HepG2 (cell line): Measurements from ENCODE around the gene TRPV4. TPM values are rescaled to one million over a fixed set of nuclear protein-coding genes. Genes with fewer than 3 reads are reported as not detected.

Experiments
- BATF2 ChIP-seq: sonication (generic); formaldehyde crosslinking; IDR thresholded peaks from 2 replicates; pipeline ENCODE4 v1.8.0; 2022; ENCODE audit warnings: mild to moderate bottlenecking, missing genetic modification reagents, moderate library complexity
- CAMTA2 ChIP-seq: sonication (generic); formaldehyde crosslinking; IDR thresholded peaks from 2 replicates; pipeline ENCODE4 v1.4.0; 2020; ENCODE audit warnings: mild to moderate bottlenecking, missing genetic modification reagents, borderline replicate concordance
- CHD2 ChIP-seq: IDR thresholded peaks from 2 replicates; pipeline ENCODE4 v1.6.1; 2011; ENCODE audit warnings: low read depth, low read length, improper control_type of control experiment
- CREM ChIP-seq, 2 experiments: sonication (generic) in 1 of 2; formaldehyde crosslinking in 1 of 2; IDR thresholded peaks; 2 replicates each; pipeline versions ENCODE4 v1.4.0 to v1.6.1; 2016 to 2020; ENCODE audit warnings: antibody characterized with exemption in 1 of 2, mild to moderate bottlenecking in 1 of 2, missing genetic modification reagents in 1 of 2
- DNMT3B ChIP-seq: conservative IDR thresholded peaks from 2 replicates; pipeline ENCODE4 v1.6.1; 2016; ENCODE audit warnings: missing biosample characterization, control low read depth
- DR1 ChIP-seq: sonication (generic); formaldehyde crosslinking; IDR thresholded peaks from 2 replicates; pipeline ENCODE4 v1.8.0; 2021; ENCODE audit warnings: mild to moderate bottlenecking, missing genetic modification reagents, inconsistent platforms
- GZF1 ChIP-seq: sonication (generic); formaldehyde crosslinking; IDR thresholded peaks from 2 replicates; pipeline ENCODE4 v1.5.1; 2020; ENCODE audit warnings: mild to moderate bottlenecking, missing genetic modification reagents
- HDAC1 ChIP-seq: sonication (generic); formaldehyde crosslinking; IDR thresholded peaks from 2 replicates; pipeline ENCODE4 v1.5.1; 2020; ENCODE audit warnings: mild to moderate bottlenecking, missing genetic modification reagents
- HNRNPH1 ChIP-seq: fragments of 200-400 bp; formaldehyde crosslinking; optimal IDR thresholded peaks from 2 replicates; pipeline ENCODE3; 2017; ENCODE audit warnings: mild to moderate bottlenecking, low read depth, low read length
- KLF6 ChIP-seq: IDR thresholded peaks from 2 replicates; pipeline ENCODE4 v1.8.0; 2016; ENCODE audit warnings: missing biosample characterization, missing genetic modification reagents
- MIXL1 ChIP-seq: IDR thresholded peaks from 2 replicates; pipeline ENCODE4 v1.6.1; 2016
- NAIF1 ChIP-seq: sonication (generic); formaldehyde crosslinking; IDR thresholded peaks from 2 replicates; pipeline ENCODE4 v1.5.0; 2020; ENCODE audit warnings: mild to moderate bottlenecking, missing genetic modification reagents, borderline replicate concordance
- NFKB2 ChIP-seq: sonication (generic); formaldehyde crosslinking; IDR thresholded peaks from 2 replicates; pipeline ENCODE4 v1.4.0; 2020; ENCODE audit warnings: missing genetic modification reagents, borderline replicate concordance
- PTBP1 ChIP-seq: fragments of 200-400 bp; formaldehyde crosslinking; IDR thresholded peaks from 2 replicates; pipeline ENCODE4 v1.6.1; 2018; ENCODE audit warnings: low read length, low read depth; ENCODE audit not compliant: poor library complexity, severe bottlenecking
- RBM39 ChIP-seq: fragments of 200-400 bp; formaldehyde crosslinking; IDR thresholded peaks from one replicate; pipeline ENCODE4 v1.6.1; 2018; ENCODE audit warnings: antibody characterized with exemption, mild to moderate bottlenecking, low read depth, low read length; ENCODE audit not compliant: poor library complexity, severe bottlenecking
- SIX4 ChIP-seq: sonication (generic); formaldehyde crosslinking; IDR thresholded peaks from 2 replicates; pipeline ENCODE4 v1.4.0; 2020; ENCODE audit warnings: missing genetic modification reagents
- SOX6 ChIP-seq, 2 experiments: fragments of 450-650 bp in 1 of 2; sonication (generic) in 1 of 2; formaldehyde crosslinking in 1 of 2; IDR thresholded peaks; 2 replicates each; pipeline versions ENCODE4 v1.4.0 to v1.6.1; 2017 to 2020; ENCODE audit warnings: antibody characterized with exemption in 1 of 2, mild to moderate bottlenecking in 1 of 2, missing genetic modification reagents in 1 of 2
- TMF1 ChIP-seq: sonication (generic); formaldehyde crosslinking; IDR thresholded peaks from 2 replicates; pipeline ENCODE4 v1.8.1; 2022; ENCODE audit warnings: low read depth, missing genetic modification reagents
- ZC3H4 ChIP-seq: sonication (generic); formaldehyde crosslinking; IDR thresholded peaks from 2 replicates; pipeline ENCODE4 v1.4.0; 2020; ENCODE audit warnings: missing genetic modification reagents, borderline replicate concordance
- ZNF20 ChIP-seq: sonication (generic); formaldehyde crosslinking; IDR thresholded peaks from 2 replicates; pipeline ENCODE4 v1.4.0; 2020; ENCODE audit warnings: mild to moderate bottlenecking, moderate library complexity, missing genetic modification reagents
- ZNF256 ChIP-seq: sonication (generic); formaldehyde crosslinking; conservative IDR thresholded peaks from 2 replicates; pipeline ENCODE4 v1.4.0; 2020; ENCODE audit warnings: missing genetic modification reagents
- ZNF281 ChIP-seq: sonication (generic); formaldehyde crosslinking; IDR thresholded peaks from 2 replicates; pipeline ENCODE4 v1.4.0; 2020; ENCODE audit warnings: missing genetic modification reagents, borderline replicate concordance
- ZNF552 ChIP-seq: sonication (generic); formaldehyde crosslinking; IDR thresholded peaks from 2 replicates; pipeline ENCODE4 v1.9.0; 2022; ENCODE audit warnings: missing genetic modification reagents, mild to moderate bottlenecking, borderline replicate concordance
- ZNF558 ChIP-seq: sonication (generic); formaldehyde crosslinking; IDR thresholded peaks from 2 replicates; pipeline ENCODE4 v1.9.0; 2022; ENCODE audit warnings: mild to moderate bottlenecking, missing genetic modification reagents, borderline replicate concordance
- ZNF562 ChIP-seq: sonication (generic); formaldehyde crosslinking; IDR thresholded peaks from 2 replicates; pipeline ENCODE4 v1.8.0; 2022; ENCODE audit warnings: missing genetic modification reagents, borderline replicate concordance
- ZNF678 ChIP-seq: sonication (generic); formaldehyde crosslinking; IDR thresholded peaks from 2 replicates; pipeline ENCODE4 v1.4.0; 2020; ENCODE audit warnings: mild to moderate bottlenecking, missing genetic modification reagents
- ZNF841 ChIP-seq: sonication (generic); formaldehyde crosslinking; IDR thresholded peaks from 2 replicates; pipeline ENCODE4 v1.8.1; 2023; ENCODE audit warnings: missing genetic modification reagents, borderline replicate concordance
- polyA plus RNA-seq, 8 experiments: library from polyadenylated mRNA; depleted of rRNA in 3 of 8; stranded (reverse) in 7 of 8; unstranded in 1 of 8; fragments of >200 nt; fragmentation: Illumina TruSeq in 4 of 8; extraction: Trizol in 4 of 8; gene quantifications; 2 replicates each; pipeline versions ENCODE4 v1.2.1 to v1.2.3, GENCODE V29; 2011 to 2016; ENCODE audit warnings: low read depth in 4 of 8, missing spikeins in 1 of 8, mixed read lengths in 1 of 8; ENCODE audit not compliant: insufficient read depth in 1 of 8
- total RNA-seq, 5 experiments: library from RNA; depleted of rRNA; stranded (reverse); fragments of >200 nt; fragmentation: Illumina TruSeq; extraction: Trizol; gene quantifications; 2 replicates each; pipeline ENCODE4 v1.2.3, GENCODE V29; 2016; ENCODE audit warnings: low read depth in 1 of 5
- TF ChIP-seq, protein P1 (sequence below): sonication (generic); formaldehyde crosslinking; IDR thresholded peaks from 2 replicates; pipeline ENCODE4 v1.4.0; 2020; ENCODE audit warnings: missing genetic modification reagents
- TF ChIP-seq, protein P2 (sequence below): IDR thresholded peaks from 2 replicates; pipeline ENCODE4 v1.6.1; 2016; ENCODE audit warnings: low read depth, borderline replicate concordance

The TRPV4 gene
- total and polyA plus RNA-seq, 2 of the 13 experiments (the other 11 are each of a cell fraction or from before 2014, with no cell fraction given) = 0.66 to 4.7 TPM

- TF ChIP-seq ZNF281 (no peak), PTBP1 (no peak), RBM39 (no peak), ZC3H4 (CRISPR knock-in tag) (no peak), CAMTA2 (no peak), NFKB2 (CRISPR knock-in tag) (no peak), ZNF678 (no peak), ZNF558 (no peak), ZNF256 (no peak), ZNF20 (CRISPR knock-in tag) (no peak), KLF6 (CRISPR knock-in tag) (no peak), ZNF841 (no peak), SIX4 (CRISPR knock-in tag) (no peak), HDAC1 (CRISPR knock-in tag) (peak; percentile 83), SOX6 (IDR thresholded peaks at IDR 0.05) (no peak), SOX6 (CRISPR knock-in tag; IDR thresholded peaks at IDR 0.05) (peak; percentile 44), NAIF1 (CRISPR knock-in tag) (no peak), TMF1 (CRISPR knock-in tag) (no peak), CHD2 (no peak), ZNF562 (CRISPR knock-in tag) (no peak), HNRNPH1 (no peak), ZNF552 (CRISPR knock-in tag) (no peak), GZF1 (no peak), CREM (IDR thresholded peaks at IDR 0.05) (no peak), CREM (CRISPR knock-in tag; IDR thresholded peaks at IDR 0.05) (no peak), MIXL1 (no peak), DR1 (no peak), DNMT3B (CRISPR knock-in tag) (0 out of 2 replicates have a peak, but pooled peaks have one; percentile 52), BATF2 (CRISPR knock-in tag) (no peak)
- TF ChIP-seq, protein P1, sequence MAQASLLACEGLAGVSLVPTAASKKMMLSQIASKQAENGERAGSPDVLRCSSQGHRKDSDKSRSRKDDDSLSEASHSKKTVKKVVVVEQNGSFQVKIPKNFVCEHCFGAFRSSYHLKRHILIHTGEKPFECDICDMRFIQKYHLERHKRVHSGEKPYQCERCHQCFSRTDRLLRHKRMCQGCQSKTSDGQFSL (CRISPR knock-in tag) = no peak
- TF ChIP-seq, protein P2, sequence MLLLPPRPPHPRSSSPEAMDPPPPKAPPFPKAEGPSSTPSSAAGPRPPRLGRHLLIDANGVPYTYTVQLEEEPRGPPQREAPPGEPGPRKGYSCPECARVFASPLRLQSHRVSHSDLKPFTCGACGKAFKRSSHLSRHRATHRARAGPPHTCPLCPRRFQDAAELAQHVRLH (CRISPR knock-in tag) = no peak; the same call in 1 of the 2 replicates
Measured at GRCh38 chr12:109822951-109823411, 10.2 kb downstream of the TRPV4 start (continued).
